ENCODE measurements around the gene SMAD3. TPM values are rescaled to one million over a fixed set of nuclear protein-coding genes. Genes with fewer than 3 reads are reported as not detected.

SMAD3 gene
- total and polyA plus RNA-seq, 2 donors (not counting 1 experiment from before 2014, with no cell fraction given), result 55.9 to 163 TPM

GRCh38 chr15:67077641-67078215, 12.3 kb downstream of the SMAD3 start:
- TF ChIP-seq EZH2 (IDR thresholded peaks at IDR 0.05; ENCODE audit: borderline replicate concordance, insufficient read depth, low read depth, low read length, poor library complexity, severe bottlenecking), result no peak
- TF ChIP-seq, protein P1, sequence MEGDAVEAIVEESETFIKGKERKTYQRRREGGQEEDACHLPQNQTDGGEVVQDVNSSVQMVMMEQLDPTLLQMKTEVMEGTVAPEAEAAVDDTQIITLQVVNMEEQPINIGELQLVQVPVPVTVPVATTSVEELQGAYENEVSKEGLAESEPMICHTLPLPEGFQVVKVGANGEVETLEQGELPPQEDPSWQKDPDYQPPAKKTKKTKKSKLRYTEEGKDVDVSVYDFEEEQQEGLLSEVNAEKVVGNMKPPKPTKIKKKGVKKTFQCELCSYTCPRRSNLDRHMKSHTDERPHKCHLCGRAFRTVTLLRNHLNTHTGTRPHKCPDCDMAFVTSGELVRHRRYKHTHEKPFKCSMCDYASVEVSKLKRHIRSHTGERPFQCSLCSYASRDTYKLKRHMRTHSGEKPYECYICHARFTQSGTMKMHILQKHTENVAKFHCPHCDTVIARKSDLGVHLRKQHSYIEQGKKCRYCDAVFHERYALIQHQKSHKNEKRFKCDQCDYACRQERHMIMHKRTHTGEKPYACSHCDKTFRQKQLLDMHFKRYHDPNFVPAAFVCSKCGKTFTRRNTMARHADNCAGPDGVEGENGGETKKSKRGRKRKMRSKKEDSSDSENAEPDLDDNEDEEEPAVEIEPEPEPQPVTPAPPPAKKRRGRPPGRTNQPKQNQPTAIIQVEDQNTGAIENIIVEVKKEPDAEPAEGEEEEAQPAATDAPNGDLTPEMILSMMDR (IDR thresholded peaks at IDR 0.05), result no peak
- Histone ChIP-seq H3K9me3 (ENCODE audit: control extremely low read depth in 1 of 3, control insufficient read depth in 2 of 3, insufficient read depth in 1 of 3, low read length in 2 of 3) (no peaks in the 10 kb centered on the region), H3K36me3 (replicated peaks in 1 of 2; ENCODE audit: control extremely low read depth in 1 of 2, control insufficient read depth in 1 of 2, extremely low read depth in 1 of 2, insufficient read depth in 2 of 2, low read length in 1 of 2) (peaks cover 0 to under 1% of the 10 kb centered on the region in 2 experiments), H3K79me2 (ENCODE audit: control insufficient read depth, insufficient read depth, low read length) (peaks cover 95% of the 10 kb centered on the region), H3K9ac (ENCODE audit: low read length) (peak overlapping the region; percentile 34), H3K27ac (ENCODE audit: low read length in 2 of 2) (peak overlapping the region; percentile 63 to 82), H3K4me1 (ENCODE audit: control insufficient read depth in 2 of 2, insufficient read depth in 2 of 2, low read length in 2 of 2) (peaks cover 97 to 100% of the 10 kb centered on the region in 2 donors), H3K4me2 (replicated peaks; ENCODE audit: low read depth, low read length, poor library complexity, severe bottlenecking) (peak overlapping the region; percentile 68), H3K27me3 (replicated peaks in 1 of 4; ENCODE audit: control extremely low read depth in 1 of 4, control insufficient read depth in 3 of 4, insufficient read depth in 4 of 4, low read length in 3 of 4) (no peaks in the 10 kb centered on the region), H3K4me3 (ENCODE audit: control extremely low read depth in 1 of 5, extremely low read depth in 1 of 5, insufficient read depth in 1 of 5, low read depth in 2 of 5, low read length in 4 of 5) (peak overlapping the region in 2 of 5 experiments; percentile 28 to 42), H4K20me1 (ENCODE audit: control insufficient read depth, insufficient read depth, low read length, poor library complexity, severe bottlenecking) (no peaks in the 10 kb centered on the region), H2AFZ (ENCODE audit: insufficient read depth, low read depth, low read length, poor library complexity, severe bottlenecking) (peak overlapping the region; percentile 1)
- peak; percentile 67 for DNase-seq
- intact Hi-C loops (cut with micrococcal nuclease), result no loop called here
- H3K27me3 Mint-ChIP-seq, result no peaks in the 10 kb centered on the region
- peak overlapping the region; percentile 97 for H3K27ac Mint-ChIP-seq
- WGBS (ENCODE audit: insufficient coverage), result 26% methylated on average over 3 of the region's 6 CpGs
- ChIA-PET CTCF (interaction anchor here (2.0 to 10.5 kb wide), 4 partner anchors 9 to 44 kb away, joined by 7 to 109 read pairs (median 50); partner anchors contain the start of gene SMAD3), POLR2A (interaction anchor here (2.3 kb wide), 1 partner anchor 24 kb away, joined by 7 read pairs; no protein-coding TSS in a partner anchor)
- no peaks in the 10 kb centered on the region for H3K9me3 Mint-ChIP-seq (ENCODE audit: insufficient read depth)
- peak overlapping the region; percentile 87 for H3K4me3 Mint-ChIP-seq
- peaks cover 97% of the 10 kb centered on the region for H3K4me1 Mint-ChIP-seq
- no peak for ATAC-seq (ENCODE audit: low read depth)

GRCh38 chr15:67079361-67079760, 14.0 kb downstream of the SMAD3 start:
- TF ChIP-seq, protein P1 (IDR thresholded peaks at IDR 0.05), result no peak
- Histone ChIP-seq H3K79me2 (ENCODE audit: control insufficient read depth, insufficient read depth, low read length) (peaks cover 93% of the 10 kb centered on the region), H3K4me2 (replicated peaks; ENCODE audit: low read depth, low read length, poor library complexity, severe bottlenecking) (peak overlapping the region; percentile 86), H3K9me3 (ENCODE audit: control extremely low read depth in 1 of 3, control insufficient read depth in 2 of 3, insufficient read depth in 1 of 3, low read length in 2 of 3) (peaks cover 0 to 5% (median 0%) of the 10 kb centered on the region in 3 donors), H3K4me3 (ENCODE audit: control extremely low read depth in 1 of 5, extremely low read depth in 1 of 5, insufficient read depth in 1 of 5, low read depth in 2 of 5, low read length in 4 of 5) (peak overlapping the region in 1 of 5 experiments; percentile 63), H4K20me1 (ENCODE audit: control insufficient read depth, insufficient read depth, low read length, poor library complexity, severe bottlenecking) (no peaks in the 10 kb centered on the region), H3K9ac (ENCODE audit: low read length) (peak overlapping the region; percentile 59), H2AFZ (ENCODE audit: insufficient read depth, low read depth, low read length, poor library complexity, severe bottlenecking) (no peak overlapping the region), H3K27me3 (replicated peaks in 1 of 4; ENCODE audit: control extremely low read depth in 1 of 4, control insufficient read depth in 3 of 4, insufficient read depth in 4 of 4, low read length in 3 of 4) (no peaks in the 10 kb centered on the region), H3K27ac (ENCODE audit: low read length in 2 of 2) (peak overlapping the region; percentile 92 to 97), H3K4me1 (ENCODE audit: control insufficient read depth in 2 of 2, insufficient read depth in 2 of 2, low read length in 2 of 2) (peaks cover 96 to 100% of the 10 kb centered on the region in 2 donors), H3K36me3 (replicated peaks in 1 of 2; ENCODE audit: control extremely low read depth in 1 of 2, control insufficient read depth in 1 of 2, extremely low read depth in 1 of 2, insufficient read depth in 2 of 2, low read length in 1 of 2) (no peaks in the 10 kb centered on the region)
- WGBS (ENCODE audit: insufficient coverage), result 92% methylated on average over 2 of the region's 3 CpGs
- DNase-seq (no peak), ATAC-seq (ENCODE audit: low read depth) (no peak)
- H3K27me3 Mint-ChIP-seq, result no peaks in the 10 kb centered on the region
- POLR2A ChIA-PET, result interaction anchor here (0.7 to 6.6 kb wide), 2 partner anchors 11 to 12 kb away, joined by 3 to 54 read pairs; partner anchors contain the start of gene SMAD3
- intact Hi-C loops (cut with micrococcal nuclease), result no loop called here
- no peaks in the 10 kb centered on the region for H3K9me3 Mint-ChIP-seq (ENCODE audit: insufficient read depth)
- peak overlapping the region; percentile 97 for H3K27ac Mint-ChIP-seq
- CTCF ChIA-PET, result interaction anchor here (1.2 to 10.8 kb wide), 6 partner anchors 11 to 225 kb away, joined by 4 to 109 read pairs (median 92); partner anchors contain the start of gene SMAD3
- peak overlapping the region; percentile 87 for H3K4me3 Mint-ChIP-seq
- peaks cover 97% of the 10 kb centered on the region for H3K4me1 Mint-ChIP-seq
